DOHH2 (cell line): Measurements from ENCODE around the gene PLCL1.

Source experiments
- EZH2phosphoT487 ChIP-seq: fragments of 200-600 bp; sonication (generic); IDR thresholded peaks from 2 replicates; pipeline ENCODE4 v1.6.1; 2017; ENCODE audit warnings: borderline replicate concordance, mild to moderate bottlenecking, antibody characterized with exemption, low read length, moderate library complexity, mixed read lengths
- TF ChIP-seq, protein P1 (sequence below): fragments of 200-600 bp; sonication (generic); IDR thresholded peaks from one replicate; pipeline ENCODE4 v1.5.1; 2014; ENCODE audit warnings: antibody characterized with exemption, mild to moderate bottlenecking, low read depth, low read length; ENCODE audit not compliant: poor library complexity, severe bottlenecking

DNA sequence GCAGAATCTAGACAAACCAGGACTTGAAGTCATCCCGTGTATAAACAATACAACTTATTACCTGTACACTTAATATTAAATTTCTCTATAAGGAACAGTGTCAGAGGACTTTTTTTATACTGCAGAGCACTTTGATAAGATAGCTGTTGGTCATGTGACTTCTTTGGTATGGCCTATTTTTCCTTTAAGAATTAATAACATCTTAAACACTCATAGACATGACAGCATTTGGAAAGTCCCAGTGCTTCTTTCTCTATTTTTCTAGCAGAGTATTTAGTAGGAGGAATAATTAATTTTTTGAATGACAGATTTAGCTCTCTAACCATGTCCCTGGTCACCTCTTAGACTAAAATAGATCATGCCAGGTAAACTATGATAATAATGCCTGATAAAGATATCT lies 59.4 kb downstream of the PLCL1 start:
- TF ChIP-seq, protein P1, sequence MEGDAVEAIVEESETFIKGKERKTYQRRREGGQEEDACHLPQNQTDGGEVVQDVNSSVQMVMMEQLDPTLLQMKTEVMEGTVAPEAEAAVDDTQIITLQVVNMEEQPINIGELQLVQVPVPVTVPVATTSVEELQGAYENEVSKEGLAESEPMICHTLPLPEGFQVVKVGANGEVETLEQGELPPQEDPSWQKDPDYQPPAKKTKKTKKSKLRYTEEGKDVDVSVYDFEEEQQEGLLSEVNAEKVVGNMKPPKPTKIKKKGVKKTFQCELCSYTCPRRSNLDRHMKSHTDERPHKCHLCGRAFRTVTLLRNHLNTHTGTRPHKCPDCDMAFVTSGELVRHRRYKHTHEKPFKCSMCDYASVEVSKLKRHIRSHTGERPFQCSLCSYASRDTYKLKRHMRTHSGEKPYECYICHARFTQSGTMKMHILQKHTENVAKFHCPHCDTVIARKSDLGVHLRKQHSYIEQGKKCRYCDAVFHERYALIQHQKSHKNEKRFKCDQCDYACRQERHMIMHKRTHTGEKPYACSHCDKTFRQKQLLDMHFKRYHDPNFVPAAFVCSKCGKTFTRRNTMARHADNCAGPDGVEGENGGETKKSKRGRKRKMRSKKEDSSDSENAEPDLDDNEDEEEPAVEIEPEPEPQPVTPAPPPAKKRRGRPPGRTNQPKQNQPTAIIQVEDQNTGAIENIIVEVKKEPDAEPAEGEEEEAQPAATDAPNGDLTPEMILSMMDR = no peak
- TF ChIP-seq EZH2phosphoT487 = no peak
